ENCODE results near the gene TGFBR3. TPM values are rescaled to one million over a fixed set of nuclear protein-coding genes. Genes with fewer than 3 reads are reported as not detected.

The TGFBR3 gene
- total and polyA plus RNA-seq, 2 of the 13 experiments (the other 11 are each of a cell fraction or from before 2014, with no cell fraction given): 76.5 to 195 TPM

- no peak for TF ChIP-seq ZNF574 (CRISPR knock-in tag; IDR thresholded peaks at IDR 0.05)
- TF ChIP-seq ZMYM4 (CRISPR knock-in tag; IDR thresholded peaks at IDR 0.05): 0 out of 2 replicates have a peak, but pooled peaks have one; percentile 21
- TF ChIP-seq PPARG (CRISPR knock-in tag; conservative IDR thresholded peaks at IDR 0.05): 0 out of 2 replicates have a peak, but pooled peaks have one; percentile 27
- TF ChIP-seq ZGPAT (CRISPR knock-in tag; IDR thresholded peaks at IDR 0.05): peak; percentile 36; the same call in 1 of the 2 replicates
- TF ChIP-seq PTBP1 (IDR thresholded peaks at IDR 0.05; ENCODE audit: low read depth, low read length, poor library complexity, severe bottlenecking): no peak
- no peak for TF ChIP-seq SATB2 (CRISPR knock-in tag; IDR thresholded peaks at IDR 0.05)
- TF ChIP-seq ZNF12 (CRISPR knock-in tag; IDR thresholded peaks at IDR 0.05): no peak
- peak; percentile 23; the same call in 1 of the 2 replicates for TF ChIP-seq FOXA3 (CRISPR knock-in tag; IDR thresholded peaks at IDR 0.05)
- no peak for TF ChIP-seq CREB3 (CRISPR knock-in tag; IDR thresholded peaks at IDR 0.05)
- TF ChIP-seq ZNF232 (CRISPR knock-in tag; IDR thresholded peaks at IDR 0.05; ENCODE audit: borderline replicate concordance): no peak
- TF ChIP-seq ZNF333 (CRISPR knock-in tag; IDR thresholded peaks at IDR 0.05; ENCODE audit: borderline replicate concordance): no peak
- TF ChIP-seq ZNF251 (CRISPR knock-in tag; IDR thresholded peaks at IDR 0.05): no peak
- no peak for TF ChIP-seq MTF2 (CRISPR knock-in tag; IDR thresholded peaks at IDR 0.05; ENCODE audit: borderline replicate concordance)
- no peak for TF ChIP-seq MXD3 (CRISPR knock-in tag; IDR thresholded peaks at IDR 0.05)
- peak; percentile 6; the same call in 1 of the 2 replicates for TF ChIP-seq ARID5B (CRISPR knock-in tag; IDR thresholded peaks at IDR 0.05)
- peak; percentile 6 for TF ChIP-seq AGO2 (optimal IDR thresholded peaks at IDR 0.05; ENCODE audit: low read depth, low read length)
- peak; percentile 37; the same call in 1 of the 2 replicates for TF ChIP-seq MED1 (CRISPR knock-in tag; IDR thresholded peaks at IDR 0.05)
- TF ChIP-seq ZBTB26 (CRISPR knock-in tag; IDR thresholded peaks at IDR 0.05; ENCODE audit: borderline replicate concordance): no peak
Measured at GRCh38 chr1:91819038-91819788, 66.7 kb downstream of the TGFBR3 start (continued).
